B cell (primary cell): ENCODE measurements around the gene GPR183.

ENCODE experiments used
- CTCF ChIP-seq: fragments of 200-600 bp; IDR thresholded peaks from one replicate; pipeline ENCODE4 v1.8.0; 2022; ENCODE audit warnings: antibody characterized with exemption, mild to moderate bottlenecking
- EZH2 ChIP-seq: IDR thresholded peaks from 2 replicates; pipeline ENCODE4 v1.6.1; 2012; ENCODE audit warnings: borderline replicate concordance, low read depth, mild to moderate bottlenecking, moderate library complexity, low read length; ENCODE audit not compliant: insufficient read depth, poor library complexity, severe bottlenecking

GRCh38 chr13:99261059-99261458 is 46.1 kb downstream of the GPR183 start:
- no peak for TF ChIP-seq CTCF
- TF ChIP-seq EZH2: no peak
